GM18858 (cell line): ENCODE results near the gene SLC29A1.

Experiments
- ATAC-seq: cut with Tn5 transposase; IDR thresholded peaks from one replicate; pipeline ENCODE4 v1.9.1; 2021; ENCODE audit not compliant: unreplicated experiment

SLC29A1 gene

GRCh38 chr6:44234101-44235025 lies 11.0 kb downstream of the SLC29A1 start:
- ATAC-seq: no peak

DNA sequence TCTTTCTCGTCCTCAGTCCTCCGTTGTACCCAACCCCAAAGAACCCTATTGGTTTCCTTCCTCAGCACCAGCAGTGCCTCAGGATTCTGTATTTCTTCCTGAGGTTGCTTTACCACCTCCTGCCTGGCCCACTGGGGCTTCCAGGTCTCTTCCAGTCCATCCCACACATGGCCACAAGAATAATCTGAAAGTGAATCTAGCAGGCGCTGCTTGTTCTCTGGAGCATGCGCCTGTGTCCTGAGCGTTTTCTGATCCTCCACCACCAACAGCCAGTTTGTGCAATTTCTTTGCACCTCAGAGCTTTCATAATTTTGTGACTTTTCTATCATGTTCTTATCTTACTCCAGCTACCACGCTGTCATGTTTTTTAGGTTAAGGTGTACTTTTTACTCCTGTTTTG lies 11.9 kb downstream of the SLC29A1 start:
- no peak for ATAC-seq

- ATAC-seq: no peak
These were observed 12.6 kb downstream of the SLC29A1 start for GRCh38 chr6:44235891-44236516.

GRCh38 chr6:44237021-44237812 lies 13.8 kb downstream of the SLC29A1 start:
- ATAC-seq: no peak

DNA sequence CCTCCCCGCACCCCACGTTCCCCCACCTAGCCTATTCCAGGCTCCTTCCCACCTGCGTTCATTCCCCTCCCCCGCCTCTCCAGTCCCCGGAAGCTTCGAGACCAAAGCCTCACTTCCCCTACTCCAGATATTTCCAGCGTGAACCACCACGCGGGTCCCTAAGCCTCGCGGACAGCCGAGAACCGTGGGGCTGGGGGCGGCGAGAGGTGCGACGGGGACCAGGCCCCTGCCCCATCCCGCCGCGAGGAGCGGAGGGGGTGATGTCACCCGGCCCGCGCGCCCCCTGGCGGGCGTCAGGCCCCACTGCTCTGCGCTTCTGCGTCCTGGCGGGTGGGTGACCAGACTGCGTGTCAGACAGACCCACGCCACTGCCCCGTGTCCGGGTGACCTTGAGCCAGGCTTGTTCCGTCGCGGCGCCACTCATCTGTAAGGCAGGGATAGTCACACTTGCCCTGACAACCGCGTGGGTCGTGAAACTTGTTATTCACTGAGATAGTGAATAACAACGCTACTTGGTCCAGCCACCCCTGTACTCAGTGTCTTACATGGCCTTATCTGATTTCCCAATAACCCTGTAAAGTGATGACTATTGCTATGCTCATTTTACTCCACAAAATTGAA lies 14.5 kb downstream of the SLC29A1 start:
- peak; percentile 55 for ATAC-seq

DNA sequence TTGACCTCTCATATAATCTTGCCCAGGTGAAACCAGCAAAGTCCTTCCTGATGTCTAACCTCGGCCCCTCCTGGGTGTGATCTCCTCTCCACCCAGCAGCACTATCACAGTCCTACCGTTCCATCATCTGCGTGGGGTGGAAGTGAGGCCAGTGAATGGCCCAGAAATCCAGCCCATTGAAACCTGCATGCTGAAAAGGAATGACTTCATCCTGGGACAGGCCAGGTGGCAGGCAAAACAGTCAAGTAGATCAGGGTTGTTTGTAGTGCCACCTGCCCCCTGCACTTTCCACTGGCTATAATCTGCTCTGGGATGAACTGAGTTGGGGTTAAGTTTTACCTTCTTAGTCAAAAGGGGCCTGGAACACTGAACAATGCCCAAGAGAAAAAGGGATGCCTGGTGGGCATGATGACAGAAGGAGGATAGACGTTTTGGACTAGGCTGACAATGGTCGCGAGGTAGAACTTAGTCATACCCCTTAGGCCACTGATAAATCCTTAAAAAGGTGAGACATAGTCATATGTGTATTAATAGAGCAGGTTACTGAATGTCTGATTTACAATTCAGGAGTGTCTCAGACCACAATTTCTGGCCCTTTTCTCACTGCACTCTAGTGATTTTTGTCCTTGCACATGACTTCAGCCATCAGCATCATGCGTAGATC lies 15.4 kb downstream of the SLC29A1 start:
- no peak for ATAC-seq

- no peak for ATAC-seq
These were observed 19.9 kb downstream of the SLC29A1 start for GRCh38 chr6:44243345-44243744.

DNA sequence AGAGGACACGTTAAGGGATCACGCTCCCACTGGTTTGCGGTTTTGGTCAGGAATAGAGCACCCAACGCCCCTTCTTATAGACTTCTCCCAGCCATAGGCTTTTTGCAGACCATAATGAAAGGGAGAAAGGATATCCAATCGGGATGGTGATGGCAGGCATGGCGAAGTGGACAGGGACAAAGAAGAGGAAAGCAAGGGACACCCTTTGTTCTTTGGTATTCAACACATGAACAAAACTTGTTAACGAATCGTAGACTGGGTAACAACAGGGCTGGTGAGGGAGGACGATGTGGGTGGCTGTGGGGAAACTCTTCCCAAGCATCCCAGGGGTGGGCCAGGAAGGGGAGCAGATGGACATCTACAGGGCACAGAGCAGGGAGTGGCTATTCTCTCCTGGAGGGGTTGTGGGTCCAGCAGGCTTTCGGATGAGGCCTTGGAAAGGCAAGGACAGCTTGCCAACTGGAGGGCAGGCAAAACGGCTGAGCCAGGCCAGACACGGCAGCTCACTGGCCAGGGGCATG lies 22.1 kb downstream of the SLC29A1 start:
- no peak for ATAC-seq

GRCh38 chr6:44245912-44246662 lies 22.7 kb downstream of the SLC29A1 start:
- peak; percentile 32 for ATAC-seq

DNA sequence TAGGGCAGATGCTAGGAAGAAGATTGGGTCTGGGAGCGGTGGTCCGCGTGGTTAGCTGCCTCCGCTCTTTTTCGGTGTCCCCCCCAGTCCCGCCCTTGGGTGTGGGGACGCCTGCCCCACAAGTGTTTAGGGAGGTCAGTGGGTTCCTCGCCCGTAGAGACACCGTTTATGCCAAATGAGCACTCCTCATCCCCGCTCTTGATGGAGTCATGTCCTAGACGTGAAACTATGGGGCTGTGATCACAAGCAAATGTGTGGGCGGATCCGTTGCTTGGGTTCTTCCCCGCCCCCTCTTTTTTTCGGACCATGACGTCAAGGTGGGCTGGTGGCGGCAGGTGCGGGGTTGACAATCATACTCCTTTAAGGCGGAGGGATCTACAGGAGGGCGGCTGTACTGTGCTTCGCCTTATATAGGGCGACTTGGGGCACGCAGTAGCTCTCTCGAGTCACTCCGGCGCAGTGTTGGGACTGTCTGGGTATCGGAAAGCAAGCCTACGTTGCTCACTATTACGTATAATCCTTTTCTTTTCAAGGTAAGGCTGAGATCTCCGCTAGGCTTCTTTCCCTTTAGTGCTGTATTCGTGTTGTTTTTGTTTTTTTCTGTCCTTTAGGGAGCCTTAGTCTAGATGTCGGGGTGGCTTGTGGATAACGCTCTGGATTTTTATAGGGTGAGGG lies 23.4 kb downstream of the SLC29A1 start, which contains the start of gene HSP90AB1:
TSS of gene HSP90AB1 (plus strand) at position 439 of the 675 bp plus-strand sequence. CDS start 1,529 bp downstream, outside the sequence.
- ATAC-seq: peak; percentile 33

GRCh38 chr6:44247338-44248302 lies 24.2 kb downstream of the SLC29A1 start:
- peak; percentile 7 for ATAC-seq

DNA sequence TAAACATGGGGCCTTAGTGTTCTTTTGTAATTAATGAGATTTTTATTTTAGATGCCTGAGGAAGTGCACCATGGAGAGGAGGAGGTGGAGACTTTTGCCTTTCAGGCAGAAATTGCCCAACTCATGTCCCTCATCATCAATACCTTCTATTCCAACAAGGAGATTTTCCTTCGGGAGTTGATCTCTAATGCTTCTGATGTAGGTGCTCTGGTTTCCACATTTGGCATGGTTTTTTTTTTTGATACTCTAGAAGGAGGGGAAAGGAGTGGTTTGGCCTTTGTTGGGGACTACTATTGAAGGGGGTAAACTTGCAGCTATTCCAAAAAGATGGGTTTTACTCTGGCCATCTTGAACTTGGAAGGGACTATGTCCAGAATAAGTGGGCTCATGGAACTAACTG lies 25.2 kb downstream of the SLC29A1 start:
- ATAC-seq: no peak

GRCh38 chr6:44249082-44249748 lies 25.8 kb downstream of the SLC29A1 start:
- no peak for ATAC-seq

DNA sequence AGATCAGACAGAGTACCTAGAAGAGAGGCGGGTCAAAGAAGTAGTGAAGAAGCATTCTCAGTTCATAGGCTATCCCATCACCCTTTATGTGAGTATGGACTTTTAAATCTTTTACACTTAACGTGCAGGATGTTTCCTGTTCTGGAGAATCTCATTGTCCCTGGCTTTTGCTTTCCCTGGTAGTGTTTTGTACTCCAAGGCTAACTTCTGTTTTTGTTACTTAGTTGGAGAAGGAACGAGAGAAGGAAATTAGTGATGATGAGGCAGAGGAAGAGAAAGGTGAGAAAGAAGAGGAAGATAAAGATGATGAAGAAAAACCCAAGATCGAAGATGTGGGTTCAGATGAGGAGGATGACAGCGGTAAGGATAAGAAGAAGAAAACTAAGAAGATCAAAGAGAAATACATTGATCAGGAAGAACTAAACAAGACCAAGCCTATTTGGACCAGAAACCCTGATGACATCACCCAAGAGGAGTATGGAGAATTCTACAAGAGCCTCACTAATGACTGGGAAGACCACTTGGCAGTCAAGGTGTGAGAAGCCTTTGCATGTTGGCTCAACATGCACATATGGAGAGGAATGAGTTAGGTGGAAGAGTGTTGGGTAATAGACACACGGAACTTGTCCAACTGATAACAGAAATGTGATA lies 26.8 kb downstream of the SLC29A1 start:
- ATAC-seq: no peak

DNA sequence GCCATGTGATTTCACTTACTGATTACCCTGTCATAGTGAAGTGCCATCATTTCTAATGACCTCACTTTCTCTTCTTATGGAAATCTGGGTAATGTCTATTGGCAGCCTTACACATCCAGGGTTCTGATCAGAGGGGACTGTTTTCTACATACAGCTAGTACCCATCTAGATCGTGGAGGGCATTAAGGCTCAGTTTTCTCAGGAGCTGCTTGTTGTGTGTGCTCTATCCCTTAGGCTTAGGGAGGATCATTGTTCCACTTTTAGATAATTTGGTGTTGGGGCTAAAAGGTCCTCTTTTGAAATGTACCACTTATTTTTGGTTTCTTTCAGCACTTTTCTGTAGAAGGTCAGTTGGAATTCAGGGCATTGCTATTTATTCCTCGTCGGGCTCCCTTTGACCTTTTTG lies 27.3 kb downstream of the SLC29A1 start:
- ATAC-seq: no peak
